UCSD-AML1 (cell line): ENCODE measurements around the gene ZNF469.
"Not testable (repeated sequence)": the region's sequence is repeated elsewhere in the genome, so short reads cannot be mapped to it uniquely, and the experiment has no call there.

Experiments used
- DNase-seq: peaks from one replicate; lab custom pipeline; 2025; ENCODE audit not compliant: unreplicated experiment; lab: John Stamatoyannopoulos, UW

Gene ZNF469

GRCh38 chr16:88360401-88360800 lies 22.4 kb upstream of the ZNF469 start:
- not testable (repeated sequence) for DNase-seq

DNA sequence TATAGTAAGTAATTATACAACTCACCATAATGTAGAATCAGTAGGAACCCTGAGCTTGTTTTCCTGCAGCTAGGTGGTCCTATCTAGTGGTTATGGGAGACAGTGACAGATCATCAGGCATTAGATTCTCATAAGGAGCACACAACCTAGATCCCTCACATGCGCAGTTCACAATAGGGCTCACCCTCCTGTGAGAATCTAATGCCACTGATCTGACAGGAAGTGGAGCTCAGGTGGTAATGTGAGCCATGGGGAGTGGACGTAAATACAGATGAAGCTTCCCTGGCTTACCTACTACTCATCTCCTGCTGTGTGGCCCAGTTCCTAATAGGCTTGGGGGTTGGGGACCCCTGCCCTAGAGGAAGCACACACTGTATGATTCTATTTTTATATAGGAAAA lies 21.8 kb upstream of the ZNF469 start:
- no peak for DNase-seq

GRCh38 chr16:88361775-88362174 lies 21.0 kb upstream of the ZNF469 start:
- DNase-seq = no peak

DNA sequence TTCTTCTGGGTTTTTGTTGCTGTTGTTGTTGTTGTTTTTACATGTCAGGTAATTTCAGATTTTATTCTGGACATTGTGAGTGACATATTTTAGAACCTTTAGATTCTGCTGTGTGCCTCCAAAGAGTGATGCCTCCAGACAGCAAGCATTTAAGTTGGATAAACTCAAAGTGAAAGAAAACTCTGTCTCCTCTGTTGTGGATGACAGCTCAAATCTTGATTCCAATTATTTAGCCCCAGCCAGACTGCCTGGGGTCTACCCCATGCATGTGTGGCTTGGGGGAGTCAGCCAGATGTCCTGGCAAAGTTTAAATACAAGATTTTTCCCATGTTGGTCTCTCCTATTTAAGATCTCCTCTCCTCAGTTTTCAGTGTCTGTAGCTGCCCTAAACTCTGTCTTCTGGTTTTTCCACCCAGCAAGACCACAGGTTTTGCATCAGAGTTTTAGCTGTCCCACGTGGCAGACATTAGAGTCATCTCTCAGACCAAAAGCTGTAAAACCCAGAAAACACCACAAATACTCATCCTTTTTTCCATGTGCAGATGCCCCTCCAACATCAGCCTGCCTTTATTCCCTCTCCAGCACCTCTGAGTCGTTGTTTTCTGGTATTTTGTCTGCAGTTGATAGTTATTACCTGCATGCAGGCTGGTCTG lies 19.4 kb upstream of the ZNF469 start:
- no peak for DNase-seq

DNA sequence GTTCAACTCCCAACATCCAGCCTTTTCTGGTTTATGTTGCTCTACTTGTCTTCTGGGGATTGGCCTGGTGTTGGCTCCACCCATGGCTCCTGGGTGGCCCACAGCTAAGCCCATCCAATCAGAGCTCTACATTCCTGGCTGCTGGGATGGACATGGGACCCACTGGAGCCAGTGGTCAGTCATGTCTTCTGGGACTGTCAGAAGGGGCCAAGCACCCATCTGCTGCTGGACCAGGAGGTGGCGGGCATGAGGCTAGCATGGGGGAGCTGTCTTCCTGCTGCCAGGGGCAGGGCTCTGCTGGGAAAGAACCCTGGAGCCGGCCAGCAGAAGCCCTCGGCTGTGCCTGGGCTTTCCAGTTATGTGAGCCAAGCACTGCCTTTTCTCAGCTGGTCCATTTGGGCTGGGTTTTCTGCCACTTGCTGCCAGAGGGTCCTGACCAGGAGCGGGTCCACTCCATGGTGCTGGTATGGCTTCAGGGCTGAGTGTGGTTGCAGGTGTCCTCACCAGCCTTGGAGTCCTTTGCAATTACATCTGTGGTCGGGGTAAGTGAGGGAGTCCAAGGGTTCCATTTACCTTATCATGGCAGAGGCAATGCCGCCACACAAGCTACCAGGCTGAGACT lies 17.4 kb upstream of the ZNF469 start:
- no peak for DNase-seq

DNA sequence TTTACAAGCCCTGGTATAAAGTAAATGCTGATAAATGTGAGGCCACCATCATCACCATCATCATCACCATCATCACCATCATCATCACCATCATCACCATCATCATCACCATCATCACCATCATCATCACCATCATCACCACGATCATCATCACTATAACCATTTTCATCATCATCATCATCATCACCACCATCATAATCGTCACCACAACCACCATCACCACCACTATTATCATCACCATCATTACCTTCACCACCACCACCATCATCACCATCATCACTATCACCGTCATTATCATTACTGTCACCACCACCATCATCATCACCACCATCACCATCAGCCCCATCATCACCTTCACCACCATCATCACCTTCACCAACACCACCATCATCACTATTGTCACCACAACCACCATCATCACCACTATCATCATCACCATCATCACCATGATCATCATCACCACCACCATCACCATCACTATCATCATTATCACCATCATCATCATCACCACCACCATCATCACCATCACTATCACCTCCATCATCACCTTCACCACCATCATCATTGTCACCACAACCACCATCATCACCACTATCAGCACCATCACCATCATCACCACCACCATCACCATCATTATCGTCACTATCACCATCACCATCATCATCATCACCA lies 16.6 kb upstream of the ZNF469 start:
- DNase-seq = no peak

DNA sequence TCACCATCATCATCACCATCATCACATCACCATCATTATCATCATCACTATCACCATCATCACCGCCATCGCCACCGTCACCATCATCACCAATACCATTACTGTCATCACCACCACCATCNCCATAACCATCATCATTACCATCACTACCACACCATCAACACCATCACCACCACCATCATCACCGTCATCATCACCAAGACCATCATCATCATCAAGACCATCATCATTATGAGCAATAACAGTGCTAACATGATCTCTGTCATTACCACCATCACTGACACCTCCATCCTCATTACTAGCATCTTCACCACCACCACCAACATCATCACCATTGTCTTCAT lies 16.1 kb upstream of the ZNF469 start:
- DNase-seq = no peak

DNA sequence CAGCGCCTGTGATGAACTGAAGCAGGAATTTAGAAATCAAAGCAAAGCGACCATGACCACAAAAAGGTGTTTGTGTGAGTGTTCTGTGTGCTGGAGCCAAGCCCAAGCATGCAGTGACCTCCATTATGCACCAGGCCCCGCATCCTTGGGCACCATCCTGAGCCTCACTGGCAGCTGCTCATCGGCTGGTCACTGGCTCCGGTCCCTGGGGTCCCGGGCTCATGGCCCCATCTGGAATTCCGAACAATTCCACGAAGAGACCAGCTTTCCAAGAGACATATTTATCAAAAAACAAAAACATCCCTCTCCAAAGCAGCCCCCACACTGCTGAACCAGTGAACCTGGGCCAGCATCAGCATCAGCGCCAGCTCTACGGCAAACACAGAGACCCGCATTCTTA lies 15.2 kb upstream of the ZNF469 start:
- no peak for DNase-seq

DNA sequence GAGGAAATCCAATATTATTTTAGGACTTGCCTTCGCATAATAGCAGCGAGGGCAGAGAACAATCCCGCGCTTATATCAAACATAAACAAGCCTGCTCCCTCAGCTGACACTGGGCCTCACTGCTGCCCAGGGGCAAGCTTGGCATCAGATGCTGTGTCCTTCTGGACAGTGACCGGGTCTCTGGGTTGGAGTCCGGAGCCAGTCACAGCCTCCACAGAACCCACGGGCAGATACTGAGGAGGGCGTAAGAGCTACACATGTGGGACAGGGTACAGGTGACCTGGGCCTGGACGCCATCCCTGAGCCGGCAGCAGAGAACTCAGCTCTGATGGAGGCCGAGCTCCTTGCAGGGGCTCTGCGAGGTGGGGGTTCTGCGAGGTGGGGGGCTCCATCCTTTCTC lies 14.7 kb upstream of the ZNF469 start:
- DNase-seq = no peak

GRCh38 chr16:88368994-88369393 lies 13.8 kb upstream of the ZNF469 start:
- DNase-seq = no peak

DNA sequence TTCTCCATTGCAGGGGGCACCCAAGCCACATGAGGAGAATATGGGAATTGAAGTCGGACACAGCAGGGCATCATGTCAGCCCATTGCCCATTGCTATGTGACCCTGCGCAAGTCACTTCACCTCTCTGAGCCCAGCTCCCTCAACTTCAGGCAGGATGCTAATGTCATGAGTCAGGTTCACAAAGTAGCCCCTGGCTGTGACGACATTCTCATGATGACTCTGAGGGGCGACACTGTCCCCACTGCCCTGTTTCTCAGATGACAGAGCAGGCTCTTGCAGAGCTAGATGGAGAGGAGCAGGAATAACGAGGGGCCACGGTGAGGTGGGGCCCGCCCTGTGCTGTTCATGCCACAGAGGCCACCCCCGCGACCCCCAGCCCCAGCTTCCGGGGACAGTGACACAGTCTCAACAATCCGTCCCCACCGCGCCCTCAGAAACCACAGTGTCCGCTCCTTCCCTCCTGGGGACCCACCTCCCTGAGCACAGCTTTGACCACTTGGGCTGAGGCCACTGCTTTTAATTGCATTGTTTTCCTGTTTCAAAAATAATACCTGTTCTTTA lies 13.2 kb upstream of the ZNF469 start:
- DNase-seq = no peak

DNA sequence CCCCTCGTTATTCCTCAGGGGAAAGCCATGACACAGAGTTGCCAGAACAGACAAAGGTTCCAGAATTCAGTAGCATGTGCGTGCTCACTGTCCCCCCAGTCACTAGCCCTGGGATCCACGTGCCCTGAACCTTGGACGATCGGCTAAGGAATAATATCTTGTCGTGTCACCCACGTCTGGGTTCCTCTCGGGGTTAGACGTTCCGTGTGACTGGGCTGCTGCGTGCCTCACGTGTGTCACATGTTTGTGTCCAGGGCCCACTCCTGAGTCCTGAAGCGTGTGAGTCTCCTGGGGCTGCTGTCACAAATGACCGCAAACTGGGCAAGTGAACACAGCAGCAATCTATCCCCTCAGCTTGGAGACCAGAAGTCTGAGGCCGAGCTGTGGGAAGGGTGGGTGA lies 12.4 kb upstream of the ZNF469 start:
- no peak for DNase-seq

GRCh38 chr16:88372522-88372921 lies 10.2 kb upstream of the ZNF469 start:
- DNase-seq = no peak

DNA sequence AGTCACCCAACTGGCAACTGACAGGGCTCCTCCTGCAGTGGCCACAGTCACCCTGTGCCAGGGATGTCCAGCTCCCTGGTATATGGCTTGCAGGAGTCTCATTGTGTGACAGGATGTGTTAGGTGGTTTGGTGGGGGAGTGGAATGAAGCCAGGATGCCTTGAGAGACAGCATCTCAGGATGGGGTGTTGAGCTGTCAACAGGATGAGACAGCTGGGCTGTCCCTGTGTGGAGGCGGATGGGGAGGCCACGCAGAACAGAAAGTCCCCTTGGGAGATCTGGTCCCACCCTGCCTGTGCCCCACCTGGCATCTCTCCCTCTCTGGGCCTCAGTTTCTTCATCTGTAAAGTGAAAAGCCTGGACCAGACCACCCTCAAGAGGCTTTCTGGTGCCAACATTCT lies 9.5 kb upstream of the ZNF469 start:
- DNase-seq = no peak

- DNase-seq = no peak
Measured at GRCh38 chr16:88373927-88374492, 8.7 kb upstream of the ZNF469 start.

DNA sequence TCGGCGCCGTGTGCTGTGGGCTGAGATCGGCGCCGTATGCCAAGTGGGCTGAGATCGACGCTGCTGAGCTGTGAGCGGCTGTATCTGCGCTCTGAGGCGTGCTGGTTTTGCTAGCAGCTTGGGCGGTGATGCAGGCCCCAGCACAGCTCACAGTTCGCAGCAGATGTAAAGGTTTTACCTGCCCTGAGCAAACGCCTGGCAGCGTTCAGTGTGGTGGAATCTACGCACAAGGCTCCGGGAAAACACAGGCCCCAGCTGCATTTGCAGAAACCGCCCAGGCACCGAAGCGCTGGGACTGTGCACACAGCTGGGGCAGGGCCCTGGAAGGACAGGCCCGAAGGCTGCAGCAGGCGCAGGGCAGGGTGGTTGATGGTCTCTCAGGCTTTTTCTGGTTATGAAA lies 8.0 kb upstream of the ZNF469 start:
- DNase-seq = no peak

- DNase-seq = no peak
Measured at GRCh38 chr16:88375236-88375975, 7.4 kb upstream of the ZNF469 start.

- no peak for DNase-seq
Measured at GRCh38 chr16:88375996-88376834, 6.5 kb upstream of the ZNF469 start.

DNA sequence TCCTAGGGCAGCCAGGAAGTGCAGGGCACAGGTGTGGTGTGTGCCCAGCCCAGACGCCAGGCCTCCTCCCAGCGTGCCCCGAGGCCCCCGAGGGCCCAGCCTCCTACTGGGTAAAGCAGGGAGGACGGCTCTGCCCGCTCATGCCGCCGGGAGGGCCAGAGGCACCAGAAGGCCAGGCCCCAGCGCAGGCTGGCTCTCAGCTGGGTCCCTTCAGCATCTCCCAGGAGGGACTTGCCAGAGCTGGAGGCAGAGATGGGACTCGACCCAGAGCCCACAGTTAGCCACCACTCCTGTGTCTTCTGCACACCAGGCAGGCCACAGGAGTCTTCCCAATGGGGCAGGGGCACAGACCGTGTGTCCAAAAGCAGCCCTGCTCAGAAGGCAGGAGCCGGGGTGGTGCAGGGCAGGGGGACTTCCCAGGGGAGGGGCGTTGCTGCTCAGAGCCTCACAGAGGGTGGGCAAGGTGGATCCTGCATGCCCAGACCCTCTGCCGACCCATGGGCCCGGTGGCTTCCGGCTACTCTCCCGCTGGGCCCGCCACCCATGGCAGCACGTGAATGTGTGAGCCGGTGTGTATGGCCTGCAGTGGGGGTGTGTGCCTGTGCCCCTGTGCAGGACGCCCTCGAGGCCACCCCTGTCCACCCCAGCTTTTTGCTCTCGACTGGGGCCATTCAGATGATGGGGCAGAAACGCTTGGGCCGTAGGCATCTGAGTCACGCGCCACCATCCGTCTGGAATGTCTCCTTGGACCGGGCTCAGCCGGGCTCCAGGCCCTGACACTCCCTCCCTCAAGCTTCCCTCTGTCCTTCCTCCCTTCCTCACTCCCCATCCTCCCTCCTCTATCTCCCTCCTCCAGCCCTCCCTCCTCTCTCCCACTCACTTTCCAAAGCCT lies 5.7 kb upstream of the ZNF469 start:
- no peak for DNase-seq
